Neuronal stem cell (in vitro differentiated cells): ENCODE measurements around the gene GABARAPL2.
"Not testable (repeated sequence)": the region's sequence is repeated elsewhere in the genome, so short reads cannot be mapped to it uniquely, and the experiment has no call there.

ENCODE experiments used
- DNase-seq: peaks from one replicate; pipeline ENCODE4 v3.0.0-alpha.2; 2013; ENCODE audit warnings: low spot score
- H2AFZ ChIP-seq: one replicate; pipeline ENCODE4 v1.6.1; 2013; ENCODE audit warnings: mild to moderate bottlenecking, low read length, inconsistent platforms
- H2AK5ac ChIP-seq: 2 replicates; pipeline ENCODE4 v1.6.1; 2013; ENCODE audit warnings: low read depth, mild to moderate bottlenecking, inconsistent platforms, low read length, moderate library complexity, mixed read lengths
- H2BK120ac ChIP-seq: 2 replicates; pipeline ENCODE4 v1.6.1; 2013; ENCODE audit warnings: low read depth, mild to moderate bottlenecking, inconsistent platforms, low read length, moderate library complexity, mixed read lengths
- H2BK12ac ChIP-seq: one replicate; pipeline ENCODE4 v1.6.1; 2013; ENCODE audit warnings: low read length, inconsistent platforms
- H2BK15ac ChIP-seq: 2 replicates; pipeline ENCODE4 v1.6.1; 2013; ENCODE audit warnings: mild to moderate bottlenecking, low read length, inconsistent platforms, mixed read lengths
- H2BK5ac ChIP-seq: one replicate; pipeline ENCODE4 v1.6.1; 2013; ENCODE audit warnings: inconsistent platforms, mild to moderate bottlenecking, low read length, moderate library complexity
- H3K14ac ChIP-seq: one replicate; pipeline ENCODE4 v1.6.1; 2013; ENCODE audit warnings: low read length, inconsistent platforms
- H3K18ac ChIP-seq: 2 replicates; pipeline ENCODE4 v1.6.1; 2013; ENCODE audit warnings: low read length, inconsistent platforms
- H3K23ac ChIP-seq: 2 replicates; pipeline ENCODE4 v1.6.1; 2013; ENCODE audit warnings: low read depth, mild to moderate bottlenecking, mixed read lengths, low read length, inconsistent platforms; ENCODE audit not compliant: poor library complexity
- H3K27ac ChIP-seq: replicated peaks from 3 replicates; pipeline ENCODE4 v1.5.1; 2013; ENCODE audit warnings: low read length, inconsistent platforms
- H3K27me3 ChIP-seq, 3 experiments: 2 replicates each; pipeline ENCODE4 v1.6.1; 2013; ENCODE audit warnings: low read length in 3 of 3, mild to moderate bottlenecking in 2 of 3, inconsistent platforms in 1 of 3, low read depth in 1 of 3, mixed read lengths in 1 of 3, moderate library complexity in 1 of 3; ENCODE audit not compliant: control insufficient read depth in 3 of 3, insufficient read depth in 3 of 3
- H3K36me3 ChIP-seq, 2 donors: replicated peaks in 1 of 2; 2 replicates each; pipeline ENCODE4 v1.6.1; 2013; ENCODE audit warnings: low read length in 2 of 2; ENCODE audit not compliant: control insufficient read depth in 2 of 2, insufficient read depth in 2 of 2
- H3K4ac ChIP-seq: 2 replicates; pipeline ENCODE4 v1.6.1; 2013; ENCODE audit warnings: inconsistent platforms, mild to moderate bottlenecking, low read length, moderate library complexity
- H3K4me1 ChIP-seq, 2 donors: 1 replicate in 1 of 2; 2 replicates in 1 of 2; pipeline ENCODE4 v1.6.1; 2013; ENCODE audit warnings: low read length in 2 of 2, low read depth in 1 of 2; ENCODE audit not compliant: control insufficient read depth in 2 of 2, insufficient read depth in 1 of 2
- H3K4me2 ChIP-seq: one replicate; pipeline ENCODE4 v1.6.1; 2013; ENCODE audit warnings: mild to moderate bottlenecking, low read length, inconsistent platforms; ENCODE audit not compliant: insufficient read depth, poor library complexity, severe bottlenecking
- H3K4me3 ChIP-seq, 2 donors: 2 replicates each; pipeline ENCODE4 v1.5.1; 2013; ENCODE audit warnings: low read length in 2 of 2, mild to moderate bottlenecking in 2 of 2, inconsistent platforms in 1 of 2, moderate library complexity in 1 of 2
- H3K79me1 ChIP-seq: one replicate; pipeline ENCODE4 v1.6.1; 2013; ENCODE audit warnings: low read depth, mild to moderate bottlenecking, inconsistent platforms, low read length, moderate library complexity
- H3K9ac ChIP-seq: one replicate; pipeline ENCODE4 v1.6.1; 2013; ENCODE audit warnings: mild to moderate bottlenecking, low read depth, low read length, inconsistent platforms; ENCODE audit not compliant: poor library complexity
- H3K9me3 ChIP-seq, 2 donors: replicated peaks in 1 of 2; 2 replicates each; pipeline versions ENCODE3 to v1.6.1; 2013; ENCODE audit warnings: low read length in 2 of 2, mild to moderate bottlenecking in 2 of 2, inconsistent platforms in 1 of 2, low read depth in 1 of 2, mixed read lengths in 1 of 2, moderate library complexity in 1 of 2; ENCODE audit not compliant: control insufficient read depth in 2 of 2, insufficient read depth in 1 of 2
- H4K8ac ChIP-seq: one replicate; pipeline ENCODE4 v1.6.1; 2013; ENCODE audit warnings: low read depth, mild to moderate bottlenecking, inconsistent platforms, low read length, moderate library complexity
- H4K91ac ChIP-seq: one replicate; pipeline ENCODE4 v1.6.1; 2013; ENCODE audit warnings: low read length, low read depth, mild to moderate bottlenecking, inconsistent platforms; ENCODE audit not compliant: poor library complexity
- WGBS, 2 donors: extraction: QIAGEN DNeasy Blood & Tissue Kit; methylation state at CpG; one replicate each; pipeline ENCODE4 v1.1.7; 2013; ENCODE audit warnings: missing lambda C conversion rate in 2 of 2, mixed read lengths in 1 of 2; ENCODE audit not compliant: insufficient read length in 2 of 2, insufficient replicate concordance in 1 of 2; ENCODE audit errors: extremely low coverage in 2 of 2; 5-methylcytosine and 5-hydroxymethylcytosine counted together

Gene GABARAPL2

GRCh38 chr16:75538882-75539565, 27.2 kb upstream of the GABARAPL2 start:
- not testable (repeated sequence) for H2BK120ac ChIP-seq, H2AK5ac ChIP-seq, H3K14ac ChIP-seq, H4K8ac ChIP-seq, H3K9ac ChIP-seq, H3K4me1 ChIP-seq, H3K27ac ChIP-seq, H3K4me3 ChIP-seq, H3K18ac ChIP-seq, H2BK12ac ChIP-seq, H2BK15ac ChIP-seq, H3K9me3 ChIP-seq, H3K27me3 ChIP-seq, H4K91ac ChIP-seq, H2AFZ ChIP-seq, H2BK5ac ChIP-seq, H3K79me1 ChIP-seq, H3K4ac ChIP-seq, H3K4me2 ChIP-seq, H3K23ac ChIP-seq, DNase-seq
- no CpG with 5 or more reads among the region's 10 CpGs for WGBS, 2 donors
- peaks cover 3 to 30% of the 10 kb centered on the region in 2 donors for H3K36me3 ChIP-seq

GRCh38 chr16:75541236-75541635, 24.9 kb upstream of the GABARAPL2 start:
- no peak overlapping the region for H3K4me3 ChIP-seq
- H4K8ac ChIP-seq = no peak overlapping the region
- no peak overlapping the region for H3K23ac ChIP-seq
- H2BK15ac ChIP-seq = no peak overlapping the region
- H3K4me2 ChIP-seq = no peak overlapping the region
- H3K4me1 ChIP-seq = no peaks in the 10 kb centered on the region
- no peak overlapping the region for H2AK5ac ChIP-seq
- H3K9me3 ChIP-seq = no peaks in the 10 kb centered on the region
- H2BK12ac ChIP-seq = no peak overlapping the region
- no peaks in the 10 kb centered on the region for H3K79me1 ChIP-seq
- H2AFZ ChIP-seq = no peak overlapping the region
- no peak for DNase-seq
- H4K91ac ChIP-seq = no peak overlapping the region
- peaks cover 6 to 40% of the 10 kb centered on the region in 2 donors for H3K36me3 ChIP-seq
- no peak overlapping the region for H3K14ac ChIP-seq
- no peak overlapping the region for H2BK120ac ChIP-seq
- H3K9ac ChIP-seq = no peak overlapping the region
- WGBS, 2 donors = no CpG with 5 or more reads among the region's 5 CpGs
- no peak overlapping the region for H3K4ac ChIP-seq
- no peak overlapping the region for H3K27ac ChIP-seq
- H3K27me3 ChIP-seq = no peaks in the 10 kb centered on the region
- H3K18ac ChIP-seq = no peak overlapping the region
- no peak overlapping the region for H2BK5ac ChIP-seq

- H3K9ac ChIP-seq, H3K4me3 ChIP-seq, H2BK15ac ChIP-seq, H2AK5ac ChIP-seq, H2BK120ac ChIP-seq, H3K9me3 ChIP-seq, H2AFZ ChIP-seq, H3K23ac ChIP-seq, H4K91ac ChIP-seq, H4K8ac ChIP-seq, DNase-seq, H3K79me1 ChIP-seq, H3K4me1 ChIP-seq, H2BK12ac ChIP-seq, H3K27ac ChIP-seq, H3K14ac ChIP-seq, H3K27me3 ChIP-seq, H2BK5ac ChIP-seq, H3K4ac ChIP-seq, H3K4me2 ChIP-seq, H3K18ac ChIP-seq: not testable (repeated sequence)
- peaks cover 6 to 40% of the 10 kb centered on the region in 2 donors for H3K36me3 ChIP-seq
- no CpG with 5 or more reads among the region's 8 CpGs for WGBS, 2 donors
Observed at GRCh38 chr16:75542462-75542861, 23.7 kb upstream of the GABARAPL2 start.

- not testable (repeated sequence) for H3K4ac ChIP-seq, H3K79me1 ChIP-seq, H2BK5ac ChIP-seq, H3K4me1 ChIP-seq, H2BK120ac ChIP-seq, H3K14ac ChIP-seq, H2AFZ ChIP-seq, H2AK5ac ChIP-seq, DNase-seq, H3K27me3 ChIP-seq, H4K91ac ChIP-seq, H3K4me2 ChIP-seq, H4K8ac ChIP-seq, H3K23ac ChIP-seq, H2BK12ac ChIP-seq, H2BK15ac ChIP-seq, H3K27ac ChIP-seq, H3K18ac ChIP-seq, H3K9ac ChIP-seq, H3K4me3 ChIP-seq, H3K9me3 ChIP-seq
- no CpG with 5 or more reads among the region's 1 CpG for WGBS, 2 donors
- peaks cover 6 to 33% of the 10 kb centered on the region in 2 donors for H3K36me3 ChIP-seq
Observed at GRCh38 chr16:75545879-75546278, 20.3 kb upstream of the GABARAPL2 start.
